ENCODE data around the gene HERPUD2. TPM values are rescaled to one million over a fixed set of nuclear protein-coding genes. Genes with fewer than 3 reads are reported as not detected.

Gene HERPUD2
- total RNA-seq, 2 donors from 2014 or later: 20.2 to 24.2 TPM

GRCh38 chr7:35605760-35606159 lies 89.2 kb downstream of the HERPUD2 start:
- Histone ChIP-seq H3K27ac (no peak overlapping the region), H3K27me3 (no peaks in the 10 kb centered on the region), H3K36me3 (no peaks in the 10 kb centered on the region), H3K9me3 (no peaks in the 10 kb centered on the region), H3K9ac (ENCODE audit: low read depth in 2 of 2, low read length in 2 of 2) (no peak overlapping the region), H3K4me3 (no peak overlapping the region), H3K4me1 (no peaks in the 10 kb centered on the region)
- TF ChIP-seq CTCF (IDR thresholded peaks at IDR 0.05): no peak
- intact Hi-C loops (cut with DNase I): no loop called here
- no peak for DNase-seq

GRCh38 chr7:35604595-35604994 lies 90.3 kb downstream of the HERPUD2 start:
- no peak overlapping the region for H3K27ac ChIP-seq
- no peaks in the 10 kb centered on the region for H3K9me3 ChIP-seq
- no peak for DNase-seq
- intact Hi-C loops (cut with DNase I): no loop called here
- no peaks in the 10 kb centered on the region for H3K4me1 ChIP-seq
- no peaks in the 10 kb centered on the region for H3K27me3 ChIP-seq
- H3K4me3 ChIP-seq: no peak overlapping the region
- TF ChIP-seq CTCF (IDR thresholded peaks at IDR 0.05): no peak
- H3K9ac ChIP-seq (ENCODE audit: low read depth in 2 of 2, low read length in 2 of 2): no peak overlapping the region
- no peaks in the 10 kb centered on the region for H3K36me3 ChIP-seq

DNA sequence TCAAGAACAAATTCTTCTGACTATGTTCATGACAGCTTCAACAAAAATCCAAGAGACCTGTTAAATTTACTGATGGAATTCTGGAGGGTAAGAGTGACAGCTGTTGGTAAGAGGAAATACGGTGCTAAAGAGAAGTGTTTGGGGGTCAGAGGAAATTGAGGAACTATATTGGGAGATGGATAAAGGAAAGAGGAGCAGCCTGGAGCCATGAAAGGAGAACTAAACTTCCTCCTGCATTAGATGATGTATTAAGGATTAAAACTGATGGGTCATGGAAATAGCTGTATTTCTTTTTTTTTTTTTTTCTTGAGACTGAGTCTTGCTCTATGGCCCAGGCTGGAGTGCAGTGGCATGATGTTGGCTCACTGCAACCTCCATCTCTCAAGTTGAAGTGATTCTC lies 95.3 kb downstream of the HERPUD2 start:
- H3K27me3 ChIP-seq: no peaks in the 10 kb centered on the region
- no peak overlapping the region for H3K4me3 ChIP-seq
- H3K4me1 ChIP-seq: no peaks in the 10 kb centered on the region
- no peak overlapping the region for H3K27ac ChIP-seq
- no peaks in the 10 kb centered on the region for H3K36me3 ChIP-seq
- no peak for DNase-seq
- no peak for TF ChIP-seq CTCF (IDR thresholded peaks at IDR 0.05)
- H3K9me3 ChIP-seq: no peaks in the 10 kb centered on the region
- intact Hi-C loops (cut with DNase I): no loop called here
- no peak overlapping the region for H3K9ac ChIP-seq (ENCODE audit: low read depth in 2 of 2, low read length in 2 of 2)

DNA sequence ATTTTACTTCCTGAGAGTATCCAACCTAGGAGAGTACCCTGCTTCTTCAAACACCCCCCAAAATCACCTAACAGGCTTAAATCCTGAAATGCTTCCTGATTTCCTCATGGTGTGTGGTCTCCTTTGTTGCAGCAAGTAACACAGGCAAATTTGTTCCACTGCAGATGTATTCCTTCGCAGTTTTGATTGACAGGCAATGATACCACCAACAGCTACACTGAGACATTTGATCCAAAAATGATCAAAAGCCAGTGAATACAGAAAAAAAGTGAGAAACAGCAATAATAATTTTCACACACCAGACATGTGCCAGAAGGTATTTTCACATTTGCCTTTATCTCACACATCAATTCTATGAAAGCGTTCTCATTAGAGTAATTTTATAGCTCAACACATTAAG lies 95.9 kb downstream of the HERPUD2 start:
- H3K9ac ChIP-seq (ENCODE audit: low read depth in 2 of 2, low read length in 2 of 2): no peak overlapping the region
- intact Hi-C loops (cut with DNase I): no loop called here
- no peak overlapping the region for H3K4me3 ChIP-seq
- no peaks in the 10 kb centered on the region for H3K36me3 ChIP-seq
- DNase-seq: no peak
- TF ChIP-seq CTCF (IDR thresholded peaks at IDR 0.05): no peak
- no peaks in the 10 kb centered on the region for H3K9me3 ChIP-seq
- H3K4me1 ChIP-seq: no peaks in the 10 kb centered on the region
- H3K27ac ChIP-seq: no peak overlapping the region
- H3K27me3 ChIP-seq: no peaks in the 10 kb centered on the region

DNA sequence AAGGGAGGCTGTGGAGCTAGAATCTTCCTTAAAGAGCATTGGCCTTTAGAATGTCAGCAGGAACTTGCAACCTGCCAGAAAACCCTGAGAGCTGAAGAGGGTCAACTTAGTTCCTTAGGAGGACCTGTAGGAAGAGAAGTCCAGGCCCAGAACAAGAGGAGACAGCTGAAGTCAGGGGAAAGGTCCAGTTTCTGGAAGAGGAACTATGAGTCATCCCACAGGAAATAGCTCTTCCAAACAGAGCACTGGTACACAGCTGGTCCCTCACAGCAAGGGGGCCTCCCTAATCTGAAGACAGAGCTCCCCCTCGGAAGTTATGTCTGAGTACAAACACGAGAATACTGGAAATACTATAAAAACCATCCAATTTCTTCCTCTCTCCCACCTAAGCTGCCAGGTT lies 98.9 kb downstream of the HERPUD2 start:
- Histone ChIP-seq H3K4me3 (no peak overlapping the region), H3K36me3 (no peaks in the 10 kb centered on the region), H3K9me3 (no peaks in the 10 kb centered on the region), H3K27ac (no peak overlapping the region), H3K9ac (ENCODE audit: low read depth in 2 of 2, low read length in 2 of 2) (no peak overlapping the region), H3K4me1 (no peaks in the 10 kb centered on the region), H3K27me3 (no peaks in the 10 kb centered on the region)
- TF ChIP-seq CTCF (IDR thresholded peaks at IDR 0.05): no peak
- intact Hi-C loops (cut with DNase I): no loop called here
- no peak for DNase-seq

- H3K27ac ChIP-seq: no peak overlapping the region
- H3K36me3 ChIP-seq: no peaks in the 10 kb centered on the region
- no peaks in the 10 kb centered on the region for H3K27me3 ChIP-seq
These were observed 101.0 kb downstream of the HERPUD2 start for GRCh38 chr7:35593899-35594298.

More at GRCh38 chr7:35593899-35594298, 101.0 kb downstream of the HERPUD2 start:
- peak; percentile 22 for DNase-seq
- intact Hi-C loops (cut with DNase I): no loop called here
- Histone ChIP-seq H3K9ac (ENCODE audit: low read depth in 2 of 2, low read length in 2 of 2) (no peak overlapping the region), H3K4me3 (no peak overlapping the region), H3K9me3 (no peaks in the 10 kb centered on the region), H3K4me1 (no peaks in the 10 kb centered on the region)
- no peak for TF ChIP-seq CTCF (IDR thresholded peaks at IDR 0.05)

All from colonic mucosa (tissue), 4 donors.